HG02973 (cell line): ENCODE data around the gene ACVR1C.
A peak's percentile ranks its signal among the peaks of the same experiment; 100 is the strongest.

Source experiments
- ATAC-seq: cut with Tn5 transposase; IDR thresholded peaks from one replicate; pipeline ENCODE4 v1.9.1; 2021; ENCODE audit warnings: moderate library complexity; ENCODE audit not compliant: unreplicated experiment

The ACVR1C gene

GRCh38 chr2:157500334-157500733 lies 128.3 kb downstream of the ACVR1C start:
- ATAC-seq = no peak

DNA sequence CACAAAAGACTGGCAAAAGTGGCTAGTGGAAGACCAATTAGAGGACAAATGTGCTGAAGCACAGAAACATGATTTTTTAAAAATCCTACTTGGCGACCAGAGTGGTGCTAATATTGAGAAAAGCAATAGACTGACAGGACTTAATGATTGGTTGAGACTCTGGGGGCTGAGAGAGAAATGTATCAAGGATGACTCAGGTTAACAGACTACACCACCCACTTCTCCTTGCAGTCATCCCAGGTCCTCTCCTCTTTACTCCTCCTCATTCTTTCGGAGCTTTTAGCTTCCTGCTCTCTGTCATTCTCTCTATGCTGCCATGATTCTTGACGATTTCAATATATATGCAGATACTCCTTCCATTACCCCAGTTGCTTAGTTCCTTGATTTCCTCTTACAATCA lies 130.2 kb downstream of the ACVR1C start:
- no peak for ATAC-seq

DNA sequence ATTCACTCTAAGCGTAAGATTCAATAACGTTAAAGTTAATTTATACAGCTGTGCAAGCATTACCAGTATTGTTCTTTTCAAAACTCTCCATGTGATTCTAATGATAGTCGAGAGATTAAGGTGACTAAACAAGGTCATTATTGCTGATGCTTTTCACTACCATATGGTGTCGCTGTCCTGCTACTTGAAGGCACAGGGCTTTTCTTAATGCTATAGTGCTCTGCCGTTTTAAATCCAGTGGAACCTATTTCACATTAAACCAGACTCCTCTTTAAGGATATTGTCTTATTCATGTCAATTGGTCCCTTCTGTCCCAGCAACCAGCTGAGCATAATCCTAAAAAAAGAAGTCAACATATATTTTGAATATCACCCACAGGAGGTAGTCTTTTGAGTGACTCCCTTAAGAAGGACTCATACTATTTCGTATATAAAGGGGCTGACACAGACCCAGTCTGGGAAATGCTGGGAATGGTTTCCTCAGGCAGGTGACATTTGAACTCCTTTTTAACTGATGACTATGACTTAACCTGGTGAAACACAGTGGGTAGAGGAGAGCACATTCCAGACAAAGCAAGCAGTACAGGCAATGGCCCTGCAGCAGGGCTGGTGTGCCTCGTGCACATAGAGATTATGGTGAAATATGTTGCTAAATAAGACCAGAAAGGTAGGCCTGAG lies 130.9 kb downstream of the ACVR1C start:
- peak; percentile 88 for ATAC-seq

DNA sequence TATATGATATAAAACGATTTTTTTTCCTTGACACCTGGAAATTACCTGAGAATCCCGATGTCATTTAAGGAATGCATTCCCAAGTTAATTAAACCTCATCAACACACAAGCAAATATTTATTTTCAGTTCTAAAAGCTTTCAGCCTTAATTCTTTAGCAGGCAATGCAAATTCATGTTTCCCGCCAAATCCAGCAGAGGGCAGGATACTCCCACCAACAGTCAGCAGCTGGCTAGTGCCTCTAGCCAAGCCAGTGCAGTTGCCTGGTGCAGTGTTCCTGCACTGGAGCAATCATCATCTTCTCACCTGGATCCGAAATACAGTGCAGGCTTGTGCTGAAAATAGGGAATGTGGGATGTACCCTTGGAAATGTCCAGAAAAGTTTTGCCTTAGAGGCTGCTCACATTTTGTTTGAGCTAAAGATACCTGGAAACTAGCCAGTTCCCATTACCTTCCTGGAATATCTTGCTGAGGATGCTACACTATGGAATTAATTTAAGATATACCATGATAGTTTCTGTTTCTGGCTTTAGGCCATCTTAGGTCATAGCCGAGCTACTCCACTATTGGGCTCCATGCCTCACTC lies 136.4 kb downstream of the ACVR1C start:
- peak; percentile 95 for ATAC-seq

- no peak for ATAC-seq
Observed at GRCh38 chr2:157489983-157490382, 138.7 kb downstream of the ACVR1C start.

DNA sequence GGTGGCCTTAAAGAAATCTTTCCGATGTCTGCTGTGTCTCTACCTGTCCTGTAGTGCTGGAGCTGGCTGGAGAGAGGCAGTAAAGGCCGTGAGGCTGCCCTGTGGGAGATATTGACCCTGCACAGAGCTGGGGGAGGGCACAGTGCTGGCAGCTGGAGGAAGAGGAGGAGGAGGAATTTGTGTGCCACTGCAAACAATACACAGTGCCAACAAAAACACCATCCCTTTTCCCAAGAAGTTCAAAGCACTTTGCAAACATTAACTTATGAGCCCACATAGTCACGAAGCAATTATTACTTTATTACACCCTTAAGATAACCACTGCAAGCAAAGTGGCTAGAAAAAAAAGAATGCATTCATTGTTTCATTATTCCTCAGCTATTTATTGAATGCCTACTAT lies 139.8 kb downstream of the ACVR1C start:
- ATAC-seq = no peak

GRCh38 chr2:157487747-157488146 lies 140.9 kb downstream of the ACVR1C start:
- no peak for ATAC-seq

DNA sequence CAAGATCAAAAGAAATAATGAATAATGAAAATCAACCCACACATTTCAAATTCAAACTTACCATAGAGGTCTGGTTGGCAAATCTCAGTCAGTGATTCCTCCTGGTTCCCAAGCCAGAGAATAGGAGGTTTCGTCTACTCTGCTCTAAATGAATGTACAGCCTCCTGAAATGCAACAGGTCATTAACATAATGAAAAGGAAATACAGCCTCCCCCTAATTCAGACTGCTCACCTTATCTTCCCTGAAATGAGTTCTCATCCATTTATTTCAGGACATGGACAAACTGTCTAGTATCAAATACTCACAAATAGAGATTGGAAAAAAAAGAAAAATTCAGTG lies 141.4 kb downstream of the ACVR1C start:
- no peak for ATAC-seq

- ATAC-seq = no peak
Observed at GRCh38 chr2:157486596-157487270, 141.9 kb downstream of the ACVR1C start.

DNA sequence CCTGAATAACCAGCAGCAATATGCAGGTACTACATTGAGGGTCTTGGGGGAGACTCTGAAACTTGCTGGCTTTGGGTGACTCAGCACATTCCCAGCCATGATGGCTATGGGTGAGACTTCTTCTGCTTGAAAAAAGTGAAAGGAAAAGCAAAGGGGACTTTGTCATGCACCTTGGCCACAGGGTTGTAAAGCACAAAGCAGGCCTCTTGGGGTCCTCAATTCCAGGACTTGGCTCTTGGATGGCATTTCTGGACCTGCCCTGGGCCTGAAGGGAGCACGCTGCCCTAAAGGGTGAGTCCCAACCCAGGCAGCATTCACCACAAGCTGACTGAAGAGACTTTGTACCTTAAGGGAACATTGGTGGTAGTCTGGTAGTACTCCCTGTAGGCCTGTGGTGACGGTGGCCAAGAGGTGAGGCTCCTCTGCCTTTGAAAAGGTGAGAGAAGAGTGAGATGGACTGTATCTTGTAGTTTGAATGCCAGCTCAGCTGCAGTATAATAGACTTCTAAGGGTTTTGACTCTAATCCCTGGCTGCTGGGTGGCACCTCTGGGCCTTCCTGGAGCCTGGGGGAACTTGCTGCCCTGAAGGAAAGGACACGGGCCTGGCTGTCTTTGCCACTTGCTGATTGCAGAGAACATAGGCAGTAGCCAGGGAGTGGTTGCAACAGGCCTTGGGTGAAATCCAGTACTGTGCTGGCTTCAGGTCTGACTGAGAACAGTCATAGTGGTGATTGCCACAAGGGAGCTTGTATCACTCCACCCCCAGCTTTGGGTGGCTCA lies 148.3 kb downstream of the ACVR1C start:
- ATAC-seq = peak; percentile 76

GRCh38 chr2:157479081-157480027 lies 149.3 kb downstream of the ACVR1C start:
- no peak for ATAC-seq

DNA sequence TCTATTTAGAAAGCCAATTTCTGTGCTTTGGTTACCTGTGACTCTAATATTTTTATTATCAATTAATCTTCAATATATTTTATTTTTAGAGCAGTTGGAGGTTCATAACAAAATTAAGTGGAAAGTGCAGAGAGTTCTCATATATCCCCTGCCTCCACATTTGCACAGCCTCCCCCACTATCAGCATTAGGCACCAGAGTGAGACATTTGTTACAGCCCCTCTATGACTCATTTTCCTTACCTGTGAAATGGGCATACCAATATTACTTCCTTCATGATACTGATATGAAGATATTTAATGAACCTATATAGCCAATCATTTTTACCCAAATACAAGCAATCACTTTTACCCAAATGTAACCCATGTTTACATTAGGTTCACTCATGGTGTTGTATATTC lies 150.7 kb downstream of the ACVR1C start:
- ATAC-seq = no peak

- ATAC-seq = no peak
Observed at GRCh38 chr2:157476953-157477709, 151.5 kb downstream of the ACVR1C start.
